ENCODE data around the gene PXK.

GRCh38 chr3:58421004-58421403 is 88.3 kb downstream of the PXK start:
- no peak for TF ChIP-seq CTCF (IDR thresholded peaks at IDR 0.05; ENCODE audit: low read length)
- no peak for TF ChIP-seq EZH2 (optimal IDR thresholded peaks at IDR 0.05; ENCODE audit: low read depth, low read length)
